SU-DHL-6 (cell line): ENCODE results near the gene PI4KA.

ENCODE experiments used
- H2AFZ ChIP-seq: fragments of 200-600 bp; sonication (generic); 2 replicates; pipeline ENCODE4 v1.6.1; 2014; ENCODE audit warnings: low read depth, mild to moderate bottlenecking, moderate library complexity, mixed read lengths, antibody characterized with exemption, low read length; ENCODE audit not compliant: severe bottlenecking
- H3F3A ChIP-seq: fragments of 200-600 bp; shearing (Covaris generic); 2 replicates; pipeline ENCODE4 v1.6.0; 2016; ENCODE audit warnings: antibody characterized with exemption, mild to moderate bottlenecking; ENCODE audit not compliant: insufficient read depth
- H3K27ac ChIP-seq: fragments of 200-600 bp; sonication (generic); 2 replicates; pipeline ENCODE4 v1.5.1; 2016; ENCODE audit warnings: low read depth, mild to moderate bottlenecking, low read length, moderate library complexity, mixed read lengths
- H3K27me3 ChIP-seq: fragments of 200-600 bp; sonication (generic), shearing (Covaris generic); 2 replicates; pipeline ENCODE4 v1.6.0; 2014; ENCODE audit warnings: mild to moderate bottlenecking, low read length
- H3K36me3 ChIP-seq: fragments of 200-600 bp; sonication (generic); 2 replicates; pipeline ENCODE4 v1.6.1; 2014; ENCODE audit warnings: mild to moderate bottlenecking, low read length, mixed read lengths
- H3K4me2 ChIP-seq: fragments of 300-600, 200-600 bp; shearing (Covaris generic), sonication (generic); 2 replicates; pipeline ENCODE4 v1.6.0; 2014; ENCODE audit warnings: low read length, low read depth, mild to moderate bottlenecking; ENCODE audit not compliant: poor library complexity, severe bottlenecking
- H3K4me3 ChIP-seq: fragments of 200-600 bp; sonication (generic); 2 replicates; pipeline ENCODE4 v1.5.1; 2014; ENCODE audit warnings: antibody characterized with exemption, low read length, mild to moderate bottlenecking, mixed read lengths; ENCODE audit not compliant: insufficient read depth, poor library complexity, severe bottlenecking
- H3K79me2 ChIP-seq: fragments of 200-600 bp; sonication (generic); 2 replicates; pipeline ENCODE4 v1.6.1; 2014; ENCODE audit warnings: mild to moderate bottlenecking, low read length, moderate library complexity; ENCODE audit not compliant: insufficient read depth
- H3K9ac ChIP-seq: fragments of 200-600 bp; sonication (generic); 2 replicates; pipeline ENCODE4 v1.7.0; 2014; ENCODE audit warnings: mild to moderate bottlenecking, low read length
- H3K9me2 ChIP-seq: fragments of 200-600 bp; sonication (generic); replicated peaks from 2 replicates; pipeline ENCODE4 v1.6.1; 2014; ENCODE audit warnings: low read length; ENCODE audit not compliant: insufficient read depth
- H3K9me3 ChIP-seq: fragments of 200-600 bp; sonication (generic); 2 replicates; pipeline ENCODE4 v1.6.1; 2014; ENCODE audit warnings: low read length, mixed read lengths; ENCODE audit not compliant: insufficient read depth
- H4K20me1 ChIP-seq: fragments of 200-600 bp; sonication (generic); 2 replicates; pipeline ENCODE4 v1.6.1; 2014; ENCODE audit warnings: low read depth, mild to moderate bottlenecking, antibody characterized with exemption, low read length, moderate library complexity, mixed read lengths
- CTCF ChIP-seq: fragments of 200-600 bp; sonication (generic); IDR thresholded peaks from one replicate; pipeline ENCODE4 v1.5.1; 2017; ENCODE audit warnings: antibody characterized with exemption, mild to moderate bottlenecking, low read length, moderate library complexity; ENCODE audit not compliant: insufficient read depth, poor library complexity, severe bottlenecking
- EZH2phosphoT487 ChIP-seq: fragments of 200-600 bp; sonication (generic), shearing (Covaris generic); conservative IDR thresholded peaks from 2 replicates; pipeline ENCODE4 v1.6.1; 2018; ENCODE audit warnings: mild to moderate bottlenecking, antibody characterized with exemption, low read length, moderate library complexity, mixed read lengths

PI4KA gene

GRCh38 chr22:20760084-20760483, 98.5 kb downstream of the PI4KA start:
- no peak overlapping the region for H3K4me2 ChIP-seq
- H3K4me3 ChIP-seq: no peak overlapping the region
- H3K27me3 ChIP-seq: no peaks in the 10 kb centered on the region
- H3K9me3 ChIP-seq: no peaks in the 10 kb centered on the region
- no peaks in the 10 kb centered on the region for H3K36me3 ChIP-seq
- no peak overlapping the region for H3K9ac ChIP-seq
- TF ChIP-seq EZH2phosphoT487 (no peak), CTCF (no peak)
- no peaks in the 10 kb centered on the region for H4K20me1 ChIP-seq
- no peaks in the 10 kb centered on the region for H3K79me2 ChIP-seq
- no peak overlapping the region for H2AFZ ChIP-seq
- H3F3A ChIP-seq: no peaks in the 10 kb centered on the region
- H3K27ac ChIP-seq: no peak overlapping the region
- H3K9me2 ChIP-seq: no peaks in the 10 kb centered on the region

GRCh38 chr22:20758688-20759087, 99.9 kb downstream of the PI4KA start:
- H3K79me2 ChIP-seq: no peaks in the 10 kb centered on the region
- H3K9me2 ChIP-seq: no peaks in the 10 kb centered on the region
- no peak overlapping the region for H2AFZ ChIP-seq
- no peaks in the 10 kb centered on the region for H3K27me3 ChIP-seq
- no peaks in the 10 kb centered on the region for H3K36me3 ChIP-seq
- TF ChIP-seq CTCF (no peak), EZH2phosphoT487 (no peak)
- no peaks in the 10 kb centered on the region for H3K9me3 ChIP-seq
- no peaks in the 10 kb centered on the region for H3F3A ChIP-seq
- H3K4me2 ChIP-seq: no peak overlapping the region
- H3K4me3 ChIP-seq: no peak overlapping the region
- no peaks in the 10 kb centered on the region for H4K20me1 ChIP-seq
- no peak overlapping the region for H3K27ac ChIP-seq
- no peak overlapping the region for H3K9ac ChIP-seq

- Histone ChIP-seq H3K79me2 (no peaks in the 10 kb centered on the region), H2AFZ (no peak overlapping the region), H3K4me2 (no peak overlapping the region), H3K9me2 (no peaks in the 10 kb centered on the region), H3K9ac (no peak overlapping the region), H3K36me3 (no peaks in the 10 kb centered on the region), H3K4me3 (no peak overlapping the region), H4K20me1 (no peaks in the 10 kb centered on the region), H3K27ac (no peak overlapping the region), H3K27me3 (no peaks in the 10 kb centered on the region), H3F3A (no peaks in the 10 kb centered on the region), H3K9me3 (no peaks in the 10 kb centered on the region)
- TF ChIP-seq CTCF (no peak), EZH2phosphoT487 (no peak)
Measured at GRCh38 chr22:20756846-20757245, 101.8 kb downstream of the PI4KA start.

GRCh38 chr22:20752873-20753272, 105.7 kb downstream of the PI4KA start:
- Histone ChIP-seq H3K79me2 (no peaks in the 10 kb centered on the region), H3K9me2 (no peaks in the 10 kb centered on the region), H3K9ac (no peak overlapping the region), H3K4me3 (no peak overlapping the region), H3K4me2 (no peak overlapping the region), H3K27ac (no peak overlapping the region), H4K20me1 (no peaks in the 10 kb centered on the region), H2AFZ (no peak overlapping the region), H3K36me3 (no peaks in the 10 kb centered on the region), H3K9me3 (no peaks in the 10 kb centered on the region), H3K27me3 (no peaks in the 10 kb centered on the region), H3F3A (no peaks in the 10 kb centered on the region)
- TF ChIP-seq CTCF: no peak
- no peak for TF ChIP-seq EZH2phosphoT487
